Gastroesophageal sphincter (tissue), 3 donors: Measurements from ENCODE around the gene DCST1.

ENCODE experiments used
- POLR2A ChIP-seq, 2 donors: fragments of 450-650 bp; IDR thresholded peaks; one replicate each; pipeline ENCODE4 v1.6.1; 2017; ENCODE audit warnings: antibody characterized with exemption in 2 of 2, mild to moderate bottlenecking in 2 of 2, moderate library complexity in 1 of 2
- TF ChIP-seq, protein P1 (sequence below), 4 experiments: fragments of 200-600 bp in 2 of 4; fragments of 450-650 bp in 2 of 4; sonication (generic) in 1 of 4; IDR thresholded peaks; one replicate each; pipeline ENCODE4 v1.5.1; 2017 to 2019; ENCODE audit warnings: antibody characterized with exemption in 4 of 4, mild to moderate bottlenecking in 2 of 4, moderate library complexity in 2 of 4

DNA sequence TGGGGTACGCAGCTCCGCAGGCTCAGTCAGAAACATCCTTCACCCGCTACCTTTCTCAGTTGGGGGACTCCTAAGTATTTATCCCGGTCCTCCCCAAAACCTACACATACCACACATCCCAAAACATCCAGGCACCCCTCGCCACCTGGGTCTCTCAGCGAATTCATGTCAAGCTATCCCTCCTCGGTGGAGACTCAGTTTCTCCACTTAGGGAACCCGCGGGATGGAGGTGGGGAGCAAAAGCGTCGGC, 32.3 kb upstream of the DCST1 start:
- TF ChIP-seq, protein P1, sequence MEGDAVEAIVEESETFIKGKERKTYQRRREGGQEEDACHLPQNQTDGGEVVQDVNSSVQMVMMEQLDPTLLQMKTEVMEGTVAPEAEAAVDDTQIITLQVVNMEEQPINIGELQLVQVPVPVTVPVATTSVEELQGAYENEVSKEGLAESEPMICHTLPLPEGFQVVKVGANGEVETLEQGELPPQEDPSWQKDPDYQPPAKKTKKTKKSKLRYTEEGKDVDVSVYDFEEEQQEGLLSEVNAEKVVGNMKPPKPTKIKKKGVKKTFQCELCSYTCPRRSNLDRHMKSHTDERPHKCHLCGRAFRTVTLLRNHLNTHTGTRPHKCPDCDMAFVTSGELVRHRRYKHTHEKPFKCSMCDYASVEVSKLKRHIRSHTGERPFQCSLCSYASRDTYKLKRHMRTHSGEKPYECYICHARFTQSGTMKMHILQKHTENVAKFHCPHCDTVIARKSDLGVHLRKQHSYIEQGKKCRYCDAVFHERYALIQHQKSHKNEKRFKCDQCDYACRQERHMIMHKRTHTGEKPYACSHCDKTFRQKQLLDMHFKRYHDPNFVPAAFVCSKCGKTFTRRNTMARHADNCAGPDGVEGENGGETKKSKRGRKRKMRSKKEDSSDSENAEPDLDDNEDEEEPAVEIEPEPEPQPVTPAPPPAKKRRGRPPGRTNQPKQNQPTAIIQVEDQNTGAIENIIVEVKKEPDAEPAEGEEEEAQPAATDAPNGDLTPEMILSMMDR (IDR thresholded peaks at IDR 0.05), result no peak
- TF ChIP-seq POLR2A (IDR thresholded peaks at IDR 0.05), result no peak
